Sigmoid colon (tissue), 7 donors: ENCODE measurements around the gene GLIPR2. TPM values are rescaled to one million over a fixed set of nuclear protein-coding genes. Genes with fewer than 3 reads are reported as not detected.

Experiments
- DNase-seq: peaks from one replicate; pipeline ENCODE4 v3.0.0-alpha.2; 2019
- H3K27ac ChIP-seq, 4 donors: fragments of 200-600 bp; sonication (generic); one replicate each; pipeline ENCODE4 v1.5.1; 2016 to 2019; ENCODE audit warnings: mild to moderate bottlenecking in 1 of 4
- H3K27me3 ChIP-seq, 3 donors: fragments of 200-600 bp; sonication (generic); one replicate each; pipeline ENCODE4 v1.5.1; 2019; ENCODE audit warnings: mild to moderate bottlenecking in 1 of 3
- H3K36me3 ChIP-seq, 4 donors: fragments of 200-600 bp; sonication (generic); one replicate each; pipeline ENCODE4 v1.5.1; 2016 to 2019
- H3K4me1 ChIP-seq, 4 donors: fragments of 200-600 bp; sonication (generic); one replicate each; pipeline ENCODE4 v1.5.1; 2017 to 2019
- H3K4me3 ChIP-seq, 4 donors: fragments of 200-600 bp; sonication (generic); one replicate each; pipeline ENCODE4 v1.5.1; 2017 to 2019; ENCODE audit warnings: mild to moderate bottlenecking in 2 of 4, moderate library complexity in 1 of 4
- H3K9me3 ChIP-seq, 4 donors: fragments of 200-600 bp in 3 of 4; sonication (generic) in 3 of 4; one replicate each; pipeline versions ENCODE4 v1.5.1 to v1.6.1; 2013 to 2019
- CTCF ChIP-seq, 4 experiments: fragments of 450-650 bp in 3 of 4; fragments of 200-600 bp in 1 of 4; IDR thresholded peaks; one replicate each; pipeline ENCODE4 v1.5.1; 2016 to 2019; ENCODE audit warnings: antibody characterized with exemption in 4 of 4, mild to moderate bottlenecking in 3 of 4, moderate library complexity in 2 of 4
- EP300 ChIP-seq, 4 donors: sonication (generic); formaldehyde crosslinking; IDR thresholded peaks; one replicate each; pipeline ENCODE4 v1.6.1; 2017; ENCODE audit warnings: antibody characterized with exemption in 4 of 4
- POLR2A ChIP-seq, 2 donors: fragments of 450-650 bp; IDR thresholded peaks; one replicate each; pipeline ENCODE4 v1.6.1; 2016; ENCODE audit warnings: antibody characterized with exemption in 2 of 2, mild to moderate bottlenecking in 2 of 2, moderate library complexity in 2 of 2
- POLR2AphosphoS5 ChIP-seq, 4 donors: sonication (generic); formaldehyde crosslinking; IDR thresholded peaks; one replicate each; pipeline ENCODE4 v1.6.1; 2017; ENCODE audit warnings: antibody characterized with exemption in 4 of 4
- WGBS, 2 donors: extraction: QIAGEN DNeasy Blood & Tissue Kit; methylation state at CpG; one replicate each; pipeline ENCODE4 v1.1.7; 2013; 5-methylcytosine and 5-hydroxymethylcytosine counted together
- intact Hi-C: fragments of 100-400 bp; cut with DNase I; formaldehyde crosslinking; loops from one replicate; pipeline ENCODE4 v1.15.1; 2023
- polyA plus RNA-seq, 3 donors: library from polyadenylated mRNA; stranded (reverse); fragments of 200-250 nt; gene quantifications; one replicate each; pipeline ENCODE4 v1.2.3, GENCODE V29; 2013
- total RNA-seq, 4 donors: library from RNA; depleted of rRNA; stranded (reverse); fragments of >200 nt; gene quantifications; one replicate each; pipeline ENCODE4 v1.1.0, GENCODE V29; 2016
- donor health status: healthy with polysubstance abuse.
- donor health status: Bipolar disorder and iron deficiency.
- donor health status: healthy.

Gene GLIPR2
- total and polyA plus RNA-seq, 7 donors: 29.8 to 90.6 (median 57.3) TPM

- H3K4me3 ChIP-seq: no peak overlapping the region
- TF ChIP-seq POLR2A (IDR thresholded peaks at IDR 0.05) (no peak), POLR2AphosphoS5 (IDR thresholded peaks at IDR 0.05) (no peak), CTCF (IDR thresholded peaks at IDR 0.05) (no peak), EP300 (IDR thresholded peaks at IDR 0.05) (no peak)
- no peaks in the 10 kb centered on the region for H3K27me3 ChIP-seq
- H3K9me3 ChIP-seq: no peaks in the 10 kb centered on the region
- no peaks in the 10 kb centered on the region for H3K4me1 ChIP-seq
- no peak for DNase-seq
- peaks cover 0 to 29% (median 6%) of the 10 kb centered on the region in 4 donors for H3K36me3 ChIP-seq
- intact Hi-C loops: no loop called here
- no peak overlapping the region for H3K27ac ChIP-seq
- WGBS, 2 donors: 91 to 92% methylated on average over 3 of the region's 3 CpGs
Measured at GRCh38 chr9:36116593-36116992, 19.9 kb upstream of the GLIPR2 start.

- Histone ChIP-seq H3K4me3 (no peak overlapping the region), H3K4me1 (no peaks in the 10 kb centered on the region), H3K27me3 (no peaks in the 10 kb centered on the region), H3K27ac (no peak overlapping the region), H3K9me3 (no peaks in the 10 kb centered on the region), H3K36me3 (peaks cover 0 to 43% (median 9%) of the 10 kb centered on the region in 4 donors)
- TF ChIP-seq POLR2A (IDR thresholded peaks at IDR 0.05) (no peak), CTCF (IDR thresholded peaks at IDR 0.05) (no peak), POLR2AphosphoS5 (IDR thresholded peaks at IDR 0.05) (no peak), EP300 (IDR thresholded peaks at IDR 0.05) (no peak)
- DNase-seq: no peak
- intact Hi-C loops: no loop called here
- WGBS, 2 donors: 96 to 97% methylated on average over 2 of the region's 2 CpGs
Measured at GRCh38 chr9:36118201-36118600, 18.3 kb upstream of the GLIPR2 start.

GRCh38 chr9:36118706-36119105 lies 17.8 kb upstream of the GLIPR2 start:
- no peaks in the 10 kb centered on the region for H3K4me1 ChIP-seq
- peaks cover 0 to 48% (median 10%) of the 10 kb centered on the region in 4 donors for H3K36me3 ChIP-seq
- no peak overlapping the region for H3K4me3 ChIP-seq
- H3K9me3 ChIP-seq: no peaks in the 10 kb centered on the region
- TF ChIP-seq POLR2A (IDR thresholded peaks at IDR 0.05): no peak
- no peak overlapping the region for H3K27ac ChIP-seq
- 93 to 95% methylated on average over 15 of the region's 15 CpGs for WGBS, 2 donors
- H3K27me3 ChIP-seq: no peaks in the 10 kb centered on the region
- no peak for DNase-seq
- intact Hi-C loops: no loop called here

GRCh38 chr9:36119476-36119875 lies 17.1 kb upstream of the GLIPR2 start:
- no peaks in the 10 kb centered on the region for H3K9me3 ChIP-seq
- TF ChIP-seq CTCF (IDR thresholded peaks at IDR 0.05): no peak
- no peak for TF ChIP-seq POLR2AphosphoS5 (IDR thresholded peaks at IDR 0.05)
- no peak for TF ChIP-seq EP300 (IDR thresholded peaks at IDR 0.05)
- no peak for TF ChIP-seq POLR2A (IDR thresholded peaks at IDR 0.05)
- DNase-seq: no peak
- H3K4me3 ChIP-seq: no peak overlapping the region
- 61 to 83% methylated on average over 7 of the region's 7 CpGs for WGBS, 2 donors
- intact Hi-C loops: no loop called here
- H3K36me3 ChIP-seq: peaks cover 0 to 48% (median 10%) of the 10 kb centered on the region in 4 donors
- no peaks in the 10 kb centered on the region for H3K27me3 ChIP-seq
- no peaks in the 10 kb centered on the region for H3K4me1 ChIP-seq
- H3K27ac ChIP-seq: no peak overlapping the region

GRCh38 chr9:36120705-36121104 lies 15.8 kb upstream of the GLIPR2 start:
- Histone ChIP-seq H3K27ac (no peak overlapping the region), H3K4me1 (no peaks in the 10 kb centered on the region), H3K27me3 (no peaks in the 10 kb centered on the region), H3K36me3 (peaks cover 0 to 48% (median 10%) of the 10 kb centered on the region in 4 donors), H3K9me3 (no peaks in the 10 kb centered on the region), H3K4me3 (no peak overlapping the region)
- WGBS, 2 donors: 56 to 86% methylated on average over 4 of the region's 4 CpGs
- intact Hi-C loops: no loop called here
- TF ChIP-seq POLR2A (IDR thresholded peaks at IDR 0.05): no peak
- no peak for TF ChIP-seq POLR2AphosphoS5 (IDR thresholded peaks at IDR 0.05)
- no peak for TF ChIP-seq CTCF (IDR thresholded peaks at IDR 0.05)
- TF ChIP-seq EP300 (IDR thresholded peaks at IDR 0.05): no peak
- DNase-seq: no peak
